ENCODE measurements around the gene PAPPA.

The PAPPA gene

DNA sequence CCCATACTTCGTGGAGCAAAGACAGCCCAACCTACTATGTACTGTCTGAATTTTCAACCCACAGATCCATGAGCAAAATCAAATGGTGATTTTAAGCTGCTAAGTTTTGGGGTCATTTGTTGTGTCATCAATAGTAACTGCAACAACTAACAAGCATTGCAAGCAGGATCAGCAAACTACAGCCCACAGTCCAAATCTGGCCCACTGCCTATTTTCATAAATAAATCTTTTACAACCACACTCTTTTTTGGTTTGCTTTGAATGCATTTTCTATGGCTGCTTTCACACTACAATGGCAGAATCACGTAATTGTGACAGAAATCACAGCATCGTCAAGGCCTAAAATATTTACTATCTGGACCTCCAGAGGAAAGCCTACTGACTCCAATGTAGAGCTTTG lies 296.4 kb downstream of the PAPPA start:
- TF ChIP-seq, protein P1, sequence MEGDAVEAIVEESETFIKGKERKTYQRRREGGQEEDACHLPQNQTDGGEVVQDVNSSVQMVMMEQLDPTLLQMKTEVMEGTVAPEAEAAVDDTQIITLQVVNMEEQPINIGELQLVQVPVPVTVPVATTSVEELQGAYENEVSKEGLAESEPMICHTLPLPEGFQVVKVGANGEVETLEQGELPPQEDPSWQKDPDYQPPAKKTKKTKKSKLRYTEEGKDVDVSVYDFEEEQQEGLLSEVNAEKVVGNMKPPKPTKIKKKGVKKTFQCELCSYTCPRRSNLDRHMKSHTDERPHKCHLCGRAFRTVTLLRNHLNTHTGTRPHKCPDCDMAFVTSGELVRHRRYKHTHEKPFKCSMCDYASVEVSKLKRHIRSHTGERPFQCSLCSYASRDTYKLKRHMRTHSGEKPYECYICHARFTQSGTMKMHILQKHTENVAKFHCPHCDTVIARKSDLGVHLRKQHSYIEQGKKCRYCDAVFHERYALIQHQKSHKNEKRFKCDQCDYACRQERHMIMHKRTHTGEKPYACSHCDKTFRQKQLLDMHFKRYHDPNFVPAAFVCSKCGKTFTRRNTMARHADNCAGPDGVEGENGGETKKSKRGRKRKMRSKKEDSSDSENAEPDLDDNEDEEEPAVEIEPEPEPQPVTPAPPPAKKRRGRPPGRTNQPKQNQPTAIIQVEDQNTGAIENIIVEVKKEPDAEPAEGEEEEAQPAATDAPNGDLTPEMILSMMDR (IDR thresholded peaks at IDR 0.05; ENCODE audit: control insufficient read depth, insufficient read depth, low read depth, low read length, missing control alignments): no peak
- DNase-seq (ENCODE audit: low read depth): no peak
- no peak overlapping the region for H3K4me3 ChIP-seq (ENCODE audit: control insufficient read depth, low read depth, low read length)

- TF ChIP-seq, protein P1 (IDR thresholded peaks at IDR 0.05; ENCODE audit: control insufficient read depth, insufficient read depth, low read depth, low read length, missing control alignments): no peak
- H3K4me3 ChIP-seq (ENCODE audit: control insufficient read depth, low read depth, low read length): no peak overlapping the region
- no peak for DNase-seq (ENCODE audit: low read depth)
Observed at GRCh38 chr9:116450378-116451139, 297.0 kb downstream of the PAPPA start.

GRCh38 chr9:116451500-116452115 lies 298.0 kb downstream of the PAPPA start:
- no peak for DNase-seq (ENCODE audit: low read depth)
- H3K4me3 ChIP-seq (ENCODE audit: control insufficient read depth, low read depth, low read length): no peak overlapping the region
- TF ChIP-seq, protein P1 (IDR thresholded peaks at IDR 0.05; ENCODE audit: control insufficient read depth, insufficient read depth, low read depth, low read length, missing control alignments): no peak
